Ishikawa (cell line): Measurements from ENCODE around the gene IGFBP6.

Source experiments
- CEBPB ChIP-seq: IDR thresholded peaks from 2 replicates; pipeline ENCODE4 v1.6.1; 2012
- CREB1 ChIP-seq: IDR thresholded peaks from 2 replicates; pipeline ENCODE4 v1.6.1; 2012; ENCODE audit warnings: low read depth
- EGR1 ChIP-seq: IDR thresholded peaks from 2 replicates; pipeline ENCODE4 v1.6.1; 2012
- EP300 ChIP-seq: IDR thresholded peaks from 2 replicates; pipeline ENCODE4 v1.6.1; 2012; ENCODE audit warnings: borderline replicate concordance
- FOXM1 ChIP-seq: IDR thresholded peaks from 2 replicates; pipeline ENCODE4 v1.6.1; 2012; ENCODE audit warnings: low read depth, borderline replicate concordance
- MAX ChIP-seq: IDR thresholded peaks from 2 replicates; pipeline ENCODE4 v1.6.1; 2012
- NFIC ChIP-seq: IDR thresholded peaks from 2 replicates; pipeline ENCODE4 v1.6.1; 2012
- RAD21 ChIP-seq: IDR thresholded peaks from 2 replicates; pipeline ENCODE4 v1.6.1; 2012; ENCODE audit warnings: low read depth
- REST ChIP-seq: IDR thresholded peaks from 2 replicates; pipeline ENCODE4 v1.6.1; 2012; ENCODE audit warnings: low read depth, mild to moderate bottlenecking
- TAF1 ChIP-seq: IDR thresholded peaks from 2 replicates; pipeline ENCODE4 v1.6.1; 2012; ENCODE audit warnings: low read depth, mild to moderate bottlenecking
- TCF12 ChIP-seq: IDR thresholded peaks from 2 replicates; pipeline ENCODE4 v1.6.1; 2012; ENCODE audit warnings: low read depth
- TEAD4 ChIP-seq: IDR thresholded peaks from 2 replicates; pipeline ENCODE4 v1.6.1; 2012
- USF1 ChIP-seq: IDR thresholded peaks from 2 replicates; pipeline ENCODE4 v1.6.1; 2012
- YY1 ChIP-seq: IDR thresholded peaks from 2 replicates; pipeline ENCODE4 v1.6.1; 2012; ENCODE audit warnings: low read depth
- ZBTB7A ChIP-seq: IDR thresholded peaks from 2 replicates; pipeline ENCODE4 v1.6.1; 2012; ENCODE audit warnings: low read depth

IGFBP6 gene

GRCh38 chr12:53102883-53103807 is 5.7 kb downstream of the IGFBP6 start, which contains the start of gene SOAT2:
TSS of gene SOAT2 (plus strand) at chr12:53103486. CDS start at chr12:53103578, 92 bp downstream.
- TF ChIP-seq REST = no peak
- TF ChIP-seq YY1 = no peak
- no peak for TF ChIP-seq NFIC
- no peak for TF ChIP-seq CREB1
- no peak for TF ChIP-seq TEAD4
- TF ChIP-seq EGR1 = no peak
- no peak for TF ChIP-seq MAX
- no peak for TF ChIP-seq RAD21
- TF ChIP-seq FOXM1 = no peak
- no peak for TF ChIP-seq EP300
- TF ChIP-seq TAF1 = no peak
- TF ChIP-seq USF1 = no peak
- TF ChIP-seq TCF12 = no peak
- no peak for TF ChIP-seq ZBTB7A
- no peak for TF ChIP-seq CEBPB

- TF ChIP-seq MAX (no peak), NFIC (no peak), ZBTB7A (no peak)
These were observed 6.4 kb downstream of the IGFBP6 start for GRCh38 chr12:53103860-53104305.

- TF ChIP-seq TEAD4 = no peak
- no peak for TF ChIP-seq EP300
- TF ChIP-seq REST = no peak
- TF ChIP-seq TAF1 = no peak
- TF ChIP-seq YY1 = no peak
- TF ChIP-seq ZBTB7A = no peak
- TF ChIP-seq EGR1 = no peak
- no peak for TF ChIP-seq CEBPB
- TF ChIP-seq CREB1 = no peak
- TF ChIP-seq USF1 = no peak
- no peak for TF ChIP-seq TCF12
These were observed 7.8 kb downstream of the IGFBP6 start for GRCh38 chr12:53105256-53105655.

- TF ChIP-seq TAF1 = no peak
- no peak for TF ChIP-seq NFIC
These were observed 8.4 kb downstream of the IGFBP6 start for GRCh38 chr12:53105712-53106439.

GRCh38 chr12:53107122-53107521 is 9.7 kb downstream of the IGFBP6 start:
- TF ChIP-seq RAD21 (no peak), ZBTB7A (no peak), USF1 (no peak), NFIC (no peak), TCF12 (no peak), EP300 (no peak), YY1 (no peak), MAX (no peak), EGR1 (no peak), CEBPB (no peak), REST (no peak), TEAD4 (no peak), CREB1 (no peak), TAF1 (no peak), FOXM1 (no peak)
